ENCODE measurements around the gene RPP25.

DNA sequence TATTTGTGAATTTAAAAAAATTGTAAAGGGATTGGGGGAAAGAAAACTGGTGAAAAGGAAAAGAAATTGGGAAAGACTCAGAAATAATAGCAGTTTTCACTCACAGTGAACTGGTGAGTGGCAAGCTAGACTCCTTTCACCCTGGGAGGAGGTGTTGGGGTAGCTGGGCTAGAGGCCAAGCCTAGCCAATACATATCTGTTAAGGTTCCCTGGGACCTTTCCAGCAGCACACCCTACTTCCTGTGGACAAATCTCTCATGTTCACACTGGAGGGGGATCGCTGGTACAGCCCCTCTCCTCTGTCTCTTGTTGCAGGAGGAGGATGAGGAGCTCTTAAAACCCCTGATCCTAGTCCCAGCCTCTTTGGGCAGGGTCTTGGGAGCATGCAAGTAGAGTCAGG is 3.7 kb upstream of the RPP25 start:
- TF ChIP-seq, protein P1, sequence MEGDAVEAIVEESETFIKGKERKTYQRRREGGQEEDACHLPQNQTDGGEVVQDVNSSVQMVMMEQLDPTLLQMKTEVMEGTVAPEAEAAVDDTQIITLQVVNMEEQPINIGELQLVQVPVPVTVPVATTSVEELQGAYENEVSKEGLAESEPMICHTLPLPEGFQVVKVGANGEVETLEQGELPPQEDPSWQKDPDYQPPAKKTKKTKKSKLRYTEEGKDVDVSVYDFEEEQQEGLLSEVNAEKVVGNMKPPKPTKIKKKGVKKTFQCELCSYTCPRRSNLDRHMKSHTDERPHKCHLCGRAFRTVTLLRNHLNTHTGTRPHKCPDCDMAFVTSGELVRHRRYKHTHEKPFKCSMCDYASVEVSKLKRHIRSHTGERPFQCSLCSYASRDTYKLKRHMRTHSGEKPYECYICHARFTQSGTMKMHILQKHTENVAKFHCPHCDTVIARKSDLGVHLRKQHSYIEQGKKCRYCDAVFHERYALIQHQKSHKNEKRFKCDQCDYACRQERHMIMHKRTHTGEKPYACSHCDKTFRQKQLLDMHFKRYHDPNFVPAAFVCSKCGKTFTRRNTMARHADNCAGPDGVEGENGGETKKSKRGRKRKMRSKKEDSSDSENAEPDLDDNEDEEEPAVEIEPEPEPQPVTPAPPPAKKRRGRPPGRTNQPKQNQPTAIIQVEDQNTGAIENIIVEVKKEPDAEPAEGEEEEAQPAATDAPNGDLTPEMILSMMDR (conservative IDR thresholded peaks at IDR 0.05): no peak
- no peak for TF ChIP-seq ZFX (IDR thresholded peaks at IDR 0.05)
